ENCODE data around the gene CCNL2. TPM values are rescaled to one million over a fixed set of nuclear protein-coding genes. Genes with fewer than 3 reads are reported as not detected.
A peak's percentile ranks its signal among the peaks of the same experiment; 100 is the strongest.

The CCNL2 gene
- total and polyA plus RNA-seq, 2 of the 13 experiments (the other 11 are each of a cell fraction or from before 2014, with no cell fraction given) = 105 to 340 TPM

- TF ChIP-seq ZNF296 (CRISPR knock-in tag; conservative IDR thresholded peaks at IDR 0.05) (no peak), ZNF318 (CRISPR knock-in tag; IDR thresholded peaks at IDR 0.05) (peak; percentile 68; the same call in 1 of the 2 replicates), ZNF441 (CRISPR knock-in tag; IDR thresholded peaks at IDR 0.05; ENCODE audit: borderline replicate concordance) (peak; percentile 94), TAF15 (IDR thresholded peaks at IDR 0.05; ENCODE audit: low read depth, low read length, poor library complexity, severe bottlenecking) (no peak), PATZ1 (CRISPR knock-in tag; IDR thresholded peaks at IDR 0.05) (peak; percentile 94), ZSCAN30 (CRISPR knock-in tag; IDR thresholded peaks at IDR 0.05) (no peak), SIN3A (IDR thresholded peaks at IDR 0.05; ENCODE audit: borderline replicate concordance, low read depth, low read length) (peak; percentile 42), PRDM10 (CRISPR knock-in tag; IDR thresholded peaks at IDR 0.05; ENCODE audit: low read depth) (peak; percentile 92)
These were observed 24.0 kb downstream of the CCNL2 start, which contains the start of gene AURKAIP1 (continued) for GRCh38 chr1:1374929-1375662.
